H9 (cell line): ENCODE data around the gene MTCL1. TPM values are rescaled to one million over a fixed set of nuclear protein-coding genes. Genes with fewer than 3 reads are reported as not detected.

Source experiments
- DNase-seq: peaks from one replicate; pipeline ENCODE4 v3.0.0-alpha.2; 2017
- H2AFZ ChIP-seq: one replicate; pipeline ENCODE4 v1.6.1; 2013; ENCODE audit warnings: mild to moderate bottlenecking, low read length, control low read depth, moderate library complexity
- H2AK5ac ChIP-seq: 2 replicates; pipeline ENCODE4 v1.6.1; 2013; ENCODE audit warnings: low read length, control low read depth, mixed read lengths; ENCODE audit not compliant: insufficient read length
- H2BK120ac ChIP-seq: one replicate; pipeline ENCODE4 v1.6.1; 2013; ENCODE audit warnings: low read depth, mild to moderate bottlenecking, low read length, control low read depth, inconsistent platforms; ENCODE audit not compliant: poor library complexity, severe bottlenecking
- H2BK12ac ChIP-seq: 2 replicates; pipeline ENCODE4 v1.6.1; 2013; ENCODE audit warnings: low read length, control low read depth, mixed read lengths, low read depth; ENCODE audit not compliant: insufficient read length
- H2BK15ac ChIP-seq: 2 replicates; pipeline ENCODE4 v1.6.1; 2013; ENCODE audit warnings: low read depth, low read length, control low read depth
- H2BK20ac ChIP-seq: one replicate; pipeline ENCODE4 v1.6.1; 2013; ENCODE audit warnings: low read depth, mild to moderate bottlenecking, low read length, control low read depth, inconsistent platforms; ENCODE audit not compliant: poor library complexity, severe bottlenecking
- H2BK5ac ChIP-seq: 2 replicates; pipeline ENCODE4 v1.6.1; 2013; ENCODE audit warnings: low read length, control low read depth, mixed read lengths; ENCODE audit not compliant: insufficient read length
- H3K14ac ChIP-seq: 2 replicates; pipeline ENCODE4 v1.6.1; 2013; ENCODE audit warnings: low read length, control low read depth; ENCODE audit not compliant: insufficient read depth
- H3K18ac ChIP-seq: 2 replicates; pipeline ENCODE4 v1.6.1; 2013; ENCODE audit warnings: low read depth, mild to moderate bottlenecking, mixed read lengths, low read length, control low read depth; ENCODE audit not compliant: insufficient read length
- H3K23ac ChIP-seq: 2 replicates; pipeline ENCODE4 v1.6.1; 2013; ENCODE audit warnings: low read length, control low read depth, mixed read lengths, low read depth; ENCODE audit not compliant: insufficient read length
- H3K23me2 ChIP-seq: 2 replicates; pipeline ENCODE4 v1.6.1; 2013; ENCODE audit warnings: low read depth, mild to moderate bottlenecking, mixed read lengths, low read length, control low read depth; ENCODE audit not compliant: insufficient read length, poor library complexity, severe bottlenecking
- H3K27ac ChIP-seq: 2 replicates; pipeline ENCODE4 v1.5.1; 2013; ENCODE audit warnings: low read length, control low read depth, mixed read lengths, low read depth; ENCODE audit not compliant: insufficient read length
- H3K27me3 ChIP-seq: 2 replicates; pipeline ENCODE4 v1.6.1; 2013; ENCODE audit warnings: low read length, control low read depth, inconsistent platforms; ENCODE audit not compliant: insufficient read depth
- H3K4ac ChIP-seq: 2 replicates; pipeline ENCODE4 v1.6.1; 2013; ENCODE audit warnings: low read depth, mild to moderate bottlenecking, control low read depth, inconsistent platforms, low read length, moderate library complexity
- H3K4me1 ChIP-seq: 2 replicates; pipeline ENCODE4 v1.6.1; 2013; ENCODE audit warnings: low read length, control low read depth, inconsistent platforms; ENCODE audit not compliant: insufficient read depth
- H3K4me2 ChIP-seq: 2 replicates; pipeline ENCODE4 v1.6.1; 2013; ENCODE audit warnings: low read length, control low read depth, mixed read lengths; ENCODE audit not compliant: insufficient read length, insufficient read depth
- H3K56ac ChIP-seq: 2 replicates; pipeline ENCODE4 v1.6.1; 2013; ENCODE audit warnings: low read depth, mild to moderate bottlenecking, mixed read lengths, low read length, control low read depth; ENCODE audit not compliant: insufficient read length
- H3K79me1 ChIP-seq: 2 replicates; pipeline ENCODE4 v1.6.1; 2013; ENCODE audit warnings: low read depth, mild to moderate bottlenecking, moderate library complexity, low read length, control low read depth, inconsistent platforms; ENCODE audit not compliant: insufficient read depth, poor library complexity, severe bottlenecking
- H3K79me2 ChIP-seq: 2 replicates; pipeline ENCODE4 v1.6.1; 2013; ENCODE audit warnings: low read length, control low read depth, inconsistent platforms; ENCODE audit not compliant: insufficient read depth
- H3K9ac ChIP-seq: 2 replicates; pipeline ENCODE4 v1.6.1; 2013; ENCODE audit warnings: low read length, control low read depth, mixed read lengths; ENCODE audit not compliant: insufficient read length; ENCODE audit errors: extremely low read depth
- H3K9me3 ChIP-seq: one replicate; pipeline ENCODE4 v1.6.1; 2013; ENCODE audit warnings: low read depth, low read length, inconsistent platforms; ENCODE audit not compliant: control insufficient read depth
- H3T11ph ChIP-seq: one replicate; pipeline ENCODE4 v1.6.1; 2013; ENCODE audit warnings: mild to moderate bottlenecking, low read length, control low read depth, inconsistent platforms
- H4K20me1 ChIP-seq: one replicate; pipeline ENCODE4 v1.6.1; 2013; ENCODE audit not compliant: control insufficient read depth, insufficient read length, insufficient read depth
- H4K5ac ChIP-seq: 2 replicates; pipeline ENCODE4 v1.6.1; 2013; ENCODE audit warnings: low read depth, mild to moderate bottlenecking, mixed read lengths, low read length, control low read depth; ENCODE audit not compliant: insufficient read length
- H4K8ac ChIP-seq: replicated peaks from 2 replicates; pipeline ENCODE4 v1.6.1; 2013; ENCODE audit warnings: low read length, control low read depth, mixed read lengths, low read depth; ENCODE audit not compliant: insufficient read length
- H4K91ac ChIP-seq: 2 replicates; pipeline ENCODE4 v1.6.1; 2013; ENCODE audit warnings: low read depth, mild to moderate bottlenecking, moderate library complexity, mixed read lengths, low read length, control low read depth; ENCODE audit not compliant: insufficient read length
- H3K27ac Mint-ChIP-seq, 3 experiments: 2 replicates in 2 of 3; 3 replicates in 1 of 3; pipeline ENCODE4 v1.8.0; 2020 to 2021; ENCODE audit warnings: mixed read lengths in 3 of 3, mild to moderate bottlenecking in 1 of 3, moderate library complexity in 1 of 3
- H3K27me3 Mint-ChIP-seq: 2 replicates; pipeline ENCODE4 v1.8.0; 2021; ENCODE audit warnings: low read depth, mild to moderate bottlenecking, moderate library complexity, mixed read lengths
- H3K36me3 Mint-ChIP-seq, 3 experiments: 2 replicates in 2 of 3; 3 replicates in 1 of 3; pipeline ENCODE4 v1.8.0; 2020 to 2021; ENCODE audit warnings: low read depth in 3 of 3, mixed read lengths in 3 of 3; ENCODE audit not compliant: insufficient read depth in 1 of 3
- H3K4me1 Mint-ChIP-seq, 2 experiments: 2 replicates each; pipeline ENCODE4 v1.8.0; 2020; ENCODE audit warnings: mixed read lengths in 2 of 2
- H3K4me3 Mint-ChIP-seq, 2 experiments: 2 replicates in 1 of 2; 3 replicates in 1 of 2; pipeline ENCODE4 v1.8.0; 2020 to 2021; ENCODE audit warnings: mild to moderate bottlenecking in 2 of 2, mixed read lengths in 2 of 2, moderate library complexity in 1 of 2
- H3K9me3 Mint-ChIP-seq, 2 experiments: 2 replicates in 1 of 2; 3 replicates in 1 of 2; pipeline ENCODE4 v1.8.0; 2020; ENCODE audit warnings: mild to moderate bottlenecking in 2 of 2, mixed read lengths in 2 of 2, moderate library complexity in 1 of 2
- CTCF ChIP-seq: fragments of 200-600 bp; sonication (generic); conservative IDR thresholded peaks from 3 replicates; pipeline ENCODE4 v1.8.0; 2021; ENCODE audit warnings: antibody characterized with exemption, mild to moderate bottlenecking
- WGBS: extraction: QIAGEN DNeasy Blood & Tissue Kit; methylation state at CpG from one replicate; pipeline ENCODE4 v1.1.7; 2013; ENCODE audit warnings: missing lambda C conversion rate, low lambda C conversion rate, mixed read lengths; ENCODE audit not compliant: insufficient read length; ENCODE audit errors: extremely low coverage; 5-methylcytosine and 5-hydroxymethylcytosine counted together
- total RNA-seq: library from RNA; stranded (reverse); gene quantifications from 2 replicates; pipeline ENCODE4 v1.2.1, GENCODE V29; 2021

Gene MTCL1
- total RNA-seq, 1 experiment from 2014 or later: 50.7 TPM

DNA sequence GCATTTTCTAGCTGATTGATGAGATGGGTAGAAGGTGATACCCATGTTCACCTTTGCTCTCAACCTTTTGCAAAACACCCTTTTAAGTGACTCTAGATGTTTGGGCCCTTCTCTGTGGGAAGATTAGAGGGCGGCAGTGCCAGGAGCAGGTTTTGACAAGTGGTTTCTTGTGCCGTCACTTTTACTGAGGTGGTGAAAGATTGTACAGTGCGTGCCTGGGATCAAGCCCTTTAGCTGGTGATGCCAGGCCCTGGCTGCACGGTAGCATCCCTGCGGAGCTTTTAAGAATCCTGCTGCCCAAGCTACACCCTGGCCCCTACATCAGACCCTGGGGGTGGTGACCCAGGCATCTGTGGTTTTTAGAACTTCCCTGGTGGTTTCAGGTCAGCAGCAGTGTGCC, 29.1 kb downstream of the MTCL1 start:
- H3K36me3 Mint-ChIP-seq: peaks cover 20 to 51% (median 42%) of the 10 kb centered on the region in 3 experiments
- Histone ChIP-seq H3K4ac (no peak overlapping the region), H2AK5ac (no peak overlapping the region), H3K4me1 (peaks cover 9% of the 10 kb centered on the region; the same call in 1 of the 2 replicates), H2BK120ac (no peak overlapping the region), H3K14ac (no peak overlapping the region), H3K27ac (no peak overlapping the region), H2AFZ (no peak overlapping the region), H3K9ac (no peak overlapping the region), H2BK15ac (no peak overlapping the region), H2BK5ac (no peak overlapping the region), H3K18ac (no peak overlapping the region), H3K27me3 (no peaks in the 10 kb centered on the region), H4K8ac (no peak overlapping the region), H2BK20ac (no peak overlapping the region), H3K79me2 (peaks cover 2% of the 10 kb centered on the region; the same call in 1 of the 2 replicates), H4K20me1 (no peaks in the 10 kb centered on the region), H3K79me1 (no peaks in the 10 kb centered on the region), H3K9me3 (no peaks in the 10 kb centered on the region), H2BK12ac (no peak overlapping the region), H3K56ac (no peak overlapping the region), H4K91ac (no peak overlapping the region), H3K23ac (no peak overlapping the region), H3T11ph (no peak overlapping the region), H3K4me2 (no peak overlapping the region), H4K5ac (no peak overlapping the region), H3K23me2 (no peaks in the 10 kb centered on the region)
- DNase-seq: no peak
- no peak overlapping the region for H3K4me3 Mint-ChIP-seq
- H3K4me1 Mint-ChIP-seq: peaks cover 34 to 46% of the 10 kb centered on the region in 2 experiments
- no CpG with 5 or more reads among the region's 5 CpGs for WGBS
- H3K27me3 Mint-ChIP-seq: no peaks in the 10 kb centered on the region
- H3K27ac Mint-ChIP-seq: no peak overlapping the region; a peak in 2 of 7 replicates
- no peak for TF ChIP-seq CTCF
- no peaks in the 10 kb centered on the region for H3K9me3 Mint-ChIP-seq
